ENCODE measurements around the gene KIF20B.

KIF20B gene

DNA sequence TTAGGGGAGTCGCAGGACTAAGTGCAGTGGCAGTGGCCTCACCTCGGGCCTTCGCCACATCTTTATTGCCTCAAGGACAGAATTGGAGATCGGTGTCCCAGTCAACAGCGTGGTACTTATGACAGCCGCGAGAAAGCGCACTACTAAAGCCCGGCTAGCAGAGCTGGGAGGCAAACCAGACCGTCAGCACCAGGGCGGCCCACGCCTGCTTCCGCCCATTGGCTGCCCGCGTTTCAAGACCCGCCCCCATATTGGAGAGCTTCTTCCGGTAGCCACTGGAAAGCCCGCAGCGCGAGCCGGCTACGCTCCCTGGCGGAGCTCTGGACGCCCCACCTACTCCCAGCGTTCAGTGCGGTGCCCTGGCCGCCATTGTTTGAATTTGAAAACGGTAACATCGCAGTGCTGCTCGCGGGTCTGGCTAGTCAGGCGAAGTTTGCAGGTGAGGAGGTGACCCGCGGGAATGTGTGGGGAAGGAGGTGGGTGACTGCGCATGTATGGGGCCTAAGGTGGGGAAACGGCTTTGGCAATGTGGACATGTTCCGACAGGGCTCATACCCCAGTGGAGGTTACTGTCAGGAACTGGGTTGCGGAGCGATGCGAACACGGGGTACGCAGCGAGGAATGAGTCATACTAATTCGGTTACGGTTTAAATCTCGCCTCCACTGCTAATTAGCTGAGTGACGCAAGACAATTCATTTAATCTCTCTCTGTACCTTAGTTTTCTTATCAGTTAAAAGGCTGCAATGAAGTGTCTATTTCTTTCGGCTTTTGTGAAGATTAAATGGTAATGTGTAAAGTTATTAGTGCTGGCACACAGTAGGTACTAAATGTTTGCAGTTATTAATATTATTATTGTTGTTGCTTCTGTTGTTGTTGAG lies at the start of gene KIF20B:
Gene KIF20B (plus strand): TSS at position 349 of the 879 bp plus-strand sequence. CDS start 3,705 bp downstream, outside the sequence.
- Histone ChIP-seq H3K4me3 (replicated peaks; ENCODE audit: low read depth, low read length) (peak within 1 kb of the TSS; percentile 86), H3K36me3 (ENCODE audit: control insufficient read depth, insufficient read depth, low read length) (no peaks in the 10 kb centered on the region)

GRCh38 chr10:89651916-89652573 lies 49.3 kb upstream of the KIF20B start:
- TF ChIP-seq, protein P1, sequence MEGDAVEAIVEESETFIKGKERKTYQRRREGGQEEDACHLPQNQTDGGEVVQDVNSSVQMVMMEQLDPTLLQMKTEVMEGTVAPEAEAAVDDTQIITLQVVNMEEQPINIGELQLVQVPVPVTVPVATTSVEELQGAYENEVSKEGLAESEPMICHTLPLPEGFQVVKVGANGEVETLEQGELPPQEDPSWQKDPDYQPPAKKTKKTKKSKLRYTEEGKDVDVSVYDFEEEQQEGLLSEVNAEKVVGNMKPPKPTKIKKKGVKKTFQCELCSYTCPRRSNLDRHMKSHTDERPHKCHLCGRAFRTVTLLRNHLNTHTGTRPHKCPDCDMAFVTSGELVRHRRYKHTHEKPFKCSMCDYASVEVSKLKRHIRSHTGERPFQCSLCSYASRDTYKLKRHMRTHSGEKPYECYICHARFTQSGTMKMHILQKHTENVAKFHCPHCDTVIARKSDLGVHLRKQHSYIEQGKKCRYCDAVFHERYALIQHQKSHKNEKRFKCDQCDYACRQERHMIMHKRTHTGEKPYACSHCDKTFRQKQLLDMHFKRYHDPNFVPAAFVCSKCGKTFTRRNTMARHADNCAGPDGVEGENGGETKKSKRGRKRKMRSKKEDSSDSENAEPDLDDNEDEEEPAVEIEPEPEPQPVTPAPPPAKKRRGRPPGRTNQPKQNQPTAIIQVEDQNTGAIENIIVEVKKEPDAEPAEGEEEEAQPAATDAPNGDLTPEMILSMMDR (IDR thresholded peaks at IDR 0.05; ENCODE audit: insufficient read depth, low read length, poor library complexity, severe bottlenecking): no peak
- no peak overlapping the region for H3K4me3 ChIP-seq (replicated peaks; ENCODE audit: low read depth, low read length)

More for the DNA sequence above, at the start of gene KIF20B:
- H3K27me3 ChIP-seq (replicated peaks; ENCODE audit: control insufficient read depth, insufficient read depth, low read length): no peaks in the 10 kb centered on the region
- TF ChIP-seq, protein P1 (IDR thresholded peaks at IDR 0.05; ENCODE audit: insufficient read depth, low read length, poor library complexity, severe bottlenecking): peak; percentile 28
- DNase-seq (ENCODE audit: extremely low read depth, insufficient read length): peak; percentile 98

GRCh38 chr10:89652806-89653370 lies 48.5 kb upstream of the KIF20B start:
- no peaks in the 10 kb centered on the region for H3K27me3 ChIP-seq (replicated peaks; ENCODE audit: control insufficient read depth, insufficient read depth, low read length)
- H3K36me3 ChIP-seq (ENCODE audit: control insufficient read depth, insufficient read depth, low read length): no peaks in the 10 kb centered on the region
- TF ChIP-seq, protein P1 (IDR thresholded peaks at IDR 0.05; ENCODE audit: insufficient read depth, low read length, poor library complexity, severe bottlenecking): no peak
- no peak for DNase-seq (ENCODE audit: extremely low read depth, insufficient read length)
- no peak overlapping the region for H3K4me3 ChIP-seq (replicated peaks; ENCODE audit: low read depth, low read length)

More at GRCh38 chr10:89651916-89652573, 49.3 kb upstream of the KIF20B start:
- H3K36me3 ChIP-seq (ENCODE audit: control insufficient read depth, insufficient read depth, low read length): no peaks in the 10 kb centered on the region
- no peaks in the 10 kb centered on the region for H3K27me3 ChIP-seq (replicated peaks; ENCODE audit: control insufficient read depth, insufficient read depth, low read length)
- DNase-seq (ENCODE audit: extremely low read depth, insufficient read length): peak; percentile 60

GRCh38 chr10:89653410-89653869 lies 48.0 kb upstream of the KIF20B start:
- H3K4me3 ChIP-seq (replicated peaks; ENCODE audit: low read depth, low read length): no peak overlapping the region
- H3K27me3 ChIP-seq (replicated peaks; ENCODE audit: control insufficient read depth, insufficient read depth, low read length): no peaks in the 10 kb centered on the region
- TF ChIP-seq, protein P1 (IDR thresholded peaks at IDR 0.05; ENCODE audit: insufficient read depth, low read length, poor library complexity, severe bottlenecking): no peak
- DNase-seq (ENCODE audit: extremely low read depth, insufficient read length): peak; percentile 39
- H3K36me3 ChIP-seq (ENCODE audit: control insufficient read depth, insufficient read depth, low read length): no peaks in the 10 kb centered on the region

GRCh38 chr10:89655722-89656121 lies 45.7 kb upstream of the KIF20B start:
- no peak overlapping the region for H3K4me3 ChIP-seq (replicated peaks; ENCODE audit: low read depth, low read length)
- H3K36me3 ChIP-seq (ENCODE audit: control insufficient read depth, insufficient read depth, low read length): no peaks in the 10 kb centered on the region
- H3K27me3 ChIP-seq (replicated peaks; ENCODE audit: control insufficient read depth, insufficient read depth, low read length): no peaks in the 10 kb centered on the region
- no peak for DNase-seq (ENCODE audit: extremely low read depth, insufficient read length)
- TF ChIP-seq, protein P1 (IDR thresholded peaks at IDR 0.05; ENCODE audit: insufficient read depth, low read length, poor library complexity, severe bottlenecking): no peak
